DND-41 (cell line): ENCODE data around the gene TMEM178B.

Experiments
- ATAC-seq: fragments of 200-7000 bp; cut with Tn5 transposase; 3 replicates; pipeline ENCODE4 v1.9.1; 2021; ENCODE audit warnings: low read depth; ENCODE audit not compliant: insufficient read depth
- DNase-seq: peaks from one replicate; pipeline ENCODE4 v3.0.0-alpha.2; 2020
- H2AFZ ChIP-seq: 2 replicates; pipeline ENCODE4 v1.6.0; 2012; ENCODE audit warnings: low read depth, low read length
- H3K27ac ChIP-seq: 2 replicates; pipeline ENCODE4 v1.5.1; 2012; ENCODE audit warnings: low read length, inconsistent platforms
- H3K27me3 ChIP-seq: fragments of 200-600 bp; sonication (generic); 2 replicates; pipeline ENCODE4 v1.6.0; 2012; ENCODE audit warnings: low read length, mild to moderate bottlenecking, inconsistent platforms; ENCODE audit not compliant: insufficient read depth, poor library complexity
- H3K36me3 ChIP-seq: 2 replicates; pipeline ENCODE4 v1.5.1; 2012; ENCODE audit warnings: low read length, inconsistent platforms; ENCODE audit not compliant: insufficient read depth
- H3K4me1 ChIP-seq: 2 replicates; pipeline ENCODE4 v1.5.1; 2012; ENCODE audit warnings: mild to moderate bottlenecking, low read length; ENCODE audit not compliant: insufficient read depth
- H3K4me2 ChIP-seq: 2 replicates; pipeline ENCODE4 v1.6.0; 2012; ENCODE audit warnings: mild to moderate bottlenecking, moderate library complexity, low read length, inconsistent platforms; ENCODE audit not compliant: insufficient read depth
- H3K4me3 ChIP-seq, 2 experiments: fragments of 200-600 bp in 1 of 2; shearing (Covaris generic) in 1 of 2; 2 replicates each; pipeline ENCODE4 v1.5.1; 2012 to 2016; ENCODE audit warnings: inconsistent platforms in 2 of 2, low read length in 2 of 2, mild to moderate bottlenecking in 2 of 2, low read depth in 1 of 2, moderate library complexity in 1 of 2
- H3K79me2 ChIP-seq: 2 replicates; pipeline ENCODE4 v1.6.0; 2012; ENCODE audit warnings: low read length, inconsistent platforms; ENCODE audit not compliant: insufficient read depth
- H3K9ac ChIP-seq: 2 replicates; pipeline ENCODE4 v1.6.0; 2012; ENCODE audit warnings: low read depth, mild to moderate bottlenecking, inconsistent platforms, low read length, moderate library complexity
- H3K9me3 ChIP-seq: 2 replicates; pipeline ENCODE4 v1.5.1; 2012; ENCODE audit warnings: low read length, moderate library complexity, mild to moderate bottlenecking, inconsistent platforms; ENCODE audit not compliant: insufficient read depth, severe bottlenecking
- H4K20me1 ChIP-seq: 2 replicates; pipeline ENCODE4 v1.6.0; 2012; ENCODE audit warnings: low read length; ENCODE audit not compliant: insufficient read depth
- EZH2 ChIP-seq: IDR thresholded peaks from 3 replicates; pipeline ENCODE4 v1.6.1; 2012; ENCODE audit warnings: borderline replicate concordance, low read depth, mild to moderate bottlenecking, moderate library complexity, low read length, inconsistent platforms; ENCODE audit not compliant: severe bottlenecking
- TF ChIP-seq, protein P1 (sequence below): IDR thresholded peaks from 2 replicates; pipeline ENCODE4 v1.5.1; 2012; ENCODE audit warnings: borderline replicate concordance, low read length, moderate library complexity, mild to moderate bottlenecking; ENCODE audit not compliant: poor library complexity, severe bottlenecking; ENCODE audit errors: extremely low read depth

The TMEM178B gene

DNA sequence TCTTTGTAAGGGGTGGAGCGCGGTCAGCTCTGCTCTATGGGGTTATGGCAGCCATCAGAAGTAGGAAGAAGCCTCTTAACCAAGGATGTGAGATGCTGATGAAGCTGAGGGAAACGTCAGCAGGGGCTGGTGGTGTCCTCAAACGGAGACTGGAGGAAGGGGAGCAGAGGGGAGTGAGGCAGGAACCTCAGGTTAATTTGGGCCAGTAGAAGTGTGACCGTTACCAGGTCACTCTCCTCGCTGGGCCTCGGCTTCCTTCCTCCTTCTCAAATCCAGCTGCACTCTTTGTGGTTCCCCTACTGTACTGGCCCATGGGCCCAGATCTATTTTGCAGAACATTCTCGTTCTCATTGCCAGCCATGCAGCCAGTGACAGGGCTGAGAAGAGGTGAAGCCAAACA is 169.5 kb downstream of the TMEM178B start:
- no peaks in the 10 kb centered on the region for H3K4me1 ChIP-seq
- no peak overlapping the region for H2AFZ ChIP-seq
- no peak overlapping the region for H3K27ac ChIP-seq
- ATAC-seq (no peak), DNase-seq (no peak)
- no peak overlapping the region for H3K9ac ChIP-seq
- H3K36me3 ChIP-seq, result no peaks in the 10 kb centered on the region
- H3K4me2 ChIP-seq, result no peak overlapping the region
- peaks cover 7% of the 10 kb centered on the region for H3K27me3 ChIP-seq
- H4K20me1 ChIP-seq, result no peaks in the 10 kb centered on the region
- H3K79me2 ChIP-seq, result no peaks in the 10 kb centered on the region
- H3K4me3 ChIP-seq, result no peak overlapping the region
- H3K9me3 ChIP-seq, result no peaks in the 10 kb centered on the region
- TF ChIP-seq EZH2, result no peak
- TF ChIP-seq, protein P1, sequence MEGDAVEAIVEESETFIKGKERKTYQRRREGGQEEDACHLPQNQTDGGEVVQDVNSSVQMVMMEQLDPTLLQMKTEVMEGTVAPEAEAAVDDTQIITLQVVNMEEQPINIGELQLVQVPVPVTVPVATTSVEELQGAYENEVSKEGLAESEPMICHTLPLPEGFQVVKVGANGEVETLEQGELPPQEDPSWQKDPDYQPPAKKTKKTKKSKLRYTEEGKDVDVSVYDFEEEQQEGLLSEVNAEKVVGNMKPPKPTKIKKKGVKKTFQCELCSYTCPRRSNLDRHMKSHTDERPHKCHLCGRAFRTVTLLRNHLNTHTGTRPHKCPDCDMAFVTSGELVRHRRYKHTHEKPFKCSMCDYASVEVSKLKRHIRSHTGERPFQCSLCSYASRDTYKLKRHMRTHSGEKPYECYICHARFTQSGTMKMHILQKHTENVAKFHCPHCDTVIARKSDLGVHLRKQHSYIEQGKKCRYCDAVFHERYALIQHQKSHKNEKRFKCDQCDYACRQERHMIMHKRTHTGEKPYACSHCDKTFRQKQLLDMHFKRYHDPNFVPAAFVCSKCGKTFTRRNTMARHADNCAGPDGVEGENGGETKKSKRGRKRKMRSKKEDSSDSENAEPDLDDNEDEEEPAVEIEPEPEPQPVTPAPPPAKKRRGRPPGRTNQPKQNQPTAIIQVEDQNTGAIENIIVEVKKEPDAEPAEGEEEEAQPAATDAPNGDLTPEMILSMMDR, result no peak

DNA sequence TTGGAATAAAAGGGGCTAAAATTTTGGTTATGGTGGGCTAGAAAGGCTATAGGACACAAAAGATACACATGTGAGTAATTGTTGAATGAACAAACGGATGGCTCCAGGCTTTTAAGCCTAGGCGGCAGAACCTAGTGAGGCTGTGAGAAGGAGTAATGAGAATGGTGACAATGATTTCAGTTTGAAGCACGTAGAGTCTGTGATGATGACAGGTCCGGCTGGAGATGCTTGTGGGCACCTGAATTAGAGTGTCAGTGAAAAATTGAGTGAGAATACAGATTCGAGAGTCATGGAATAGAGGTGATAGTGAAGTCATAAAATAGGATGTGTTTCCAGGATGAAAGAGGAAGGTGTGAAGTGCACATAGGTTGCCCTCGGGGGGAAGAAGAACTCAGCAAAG is 170.6 kb downstream of the TMEM178B start:
- H3K79me2 ChIP-seq, result no peaks in the 10 kb centered on the region
- peaks cover 4% of the 10 kb centered on the region for H3K27me3 ChIP-seq
- H4K20me1 ChIP-seq, result no peaks in the 10 kb centered on the region
- H3K36me3 ChIP-seq, result no peaks in the 10 kb centered on the region
- no peak overlapping the region for H3K9ac ChIP-seq
- H2AFZ ChIP-seq, result no peak overlapping the region
- no peak overlapping the region for H3K4me2 ChIP-seq
- H3K4me3 ChIP-seq, result no peak overlapping the region
- no peaks in the 10 kb centered on the region for H3K9me3 ChIP-seq
- ATAC-seq (no peak), DNase-seq (no peak)
- TF ChIP-seq, protein P1, result no peak
- TF ChIP-seq EZH2, result no peak
- H3K4me1 ChIP-seq, result no peaks in the 10 kb centered on the region
- H3K27ac ChIP-seq, result no peak overlapping the region

DNA sequence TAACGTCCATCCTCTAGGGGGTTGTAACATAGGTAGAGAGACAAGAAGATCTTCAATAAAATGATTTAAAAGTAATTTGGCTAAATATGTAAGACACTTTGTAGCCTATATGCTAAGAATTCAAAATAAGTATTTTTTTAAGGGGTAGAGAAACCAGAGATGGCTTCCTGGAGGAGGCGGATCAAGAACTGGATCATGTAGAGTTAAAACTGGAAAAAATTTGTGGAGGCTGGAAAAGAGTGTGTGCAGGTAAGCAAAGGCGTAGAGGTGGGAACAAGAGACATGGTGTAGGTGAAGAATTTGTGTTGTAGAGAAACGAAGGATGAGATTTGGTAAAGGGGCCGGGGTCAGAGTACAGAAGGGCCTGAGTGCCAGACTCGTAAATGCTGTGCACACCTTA is 172.6 kb downstream of the TMEM178B start:
- no peaks in the 10 kb centered on the region for H3K4me1 ChIP-seq
- no peak for ATAC-seq
- H3K9me3 ChIP-seq, result no peaks in the 10 kb centered on the region

More for the DNA sequence above, 172.6 kb downstream of the TMEM178B start:
- Histone ChIP-seq H3K9ac (no peak overlapping the region), H2AFZ (no peak overlapping the region), H3K27me3 (peaks cover 7% of the 10 kb centered on the region), H3K4me2 (no peak overlapping the region), H4K20me1 (no peaks in the 10 kb centered on the region), H3K79me2 (no peaks in the 10 kb centered on the region), H3K4me3 (no peak overlapping the region), H3K36me3 (no peaks in the 10 kb centered on the region), H3K27ac (no peak overlapping the region)
- no peak for TF ChIP-seq EZH2
- TF ChIP-seq, protein P1, result no peak
- DNase-seq, result no peak
